ENCODE results near the gene REST. TPM values are rescaled to one million over a fixed set of nuclear protein-coding genes. Genes with fewer than 3 reads are reported as not detected.
"Not testable (repeated sequence)": the region's sequence is repeated elsewhere in the genome, so short reads cannot be mapped to it uniquely, and the experiment has no call there.

The REST gene
- 28.9 and 41.8 TPM in 2 replicates for total RNA-seq (2014; rRNA removed; shearing (Covaris generic))

- DNase-seq (ENCODE audit: low read depth in 1 of 2, low spot score in 2 of 2), result peak; percentile 76 to 77
- peak within 1 kb of the TSS; percentile 73 for H3K27ac ChIP-seq
- no peaks in the 10 kb centered on the region for H3K9me3 ChIP-seq (replicated peaks)
- peaks cover 26% of the 10 kb centered on the region for H3K36me3 ChIP-seq
- peak within 1 kb of the TSS; percentile 97 for H3K4me3 ChIP-seq
- no peaks in the 10 kb centered on the region for H3K27me3 ChIP-seq (replicated peaks)
- peaks cover 19% of the 10 kb centered on the region for H3K4me1 ChIP-seq (replicated peaks)
Measured at GRCh38 chr4:56907489-56908205, at the start of gene REST. REST (plus strand) TSS chr4:56907900; CDS start chr4:56910639, 2,739 bp downstream.

- Histone ChIP-seq H3K4me1 (replicated peaks) (no peaks in the 10 kb centered on the region), H3K9me3 (replicated peaks) (no peaks in the 10 kb centered on the region), H3K27ac (no peak overlapping the region), H3K27me3 (replicated peaks) (peaks cover 7% of the 10 kb centered on the region; the same call in 1 of the 2 replicates), H3K4me3 (no peak overlapping the region), H3K36me3 (no peaks in the 10 kb centered on the region)
- no peak for DNase-seq (ENCODE audit: low read depth in 1 of 2, low spot score in 2 of 2)
Measured at GRCh38 chr4:56859841-56860240, 47.9 kb upstream of the REST start.

- DNase-seq (ENCODE audit: low read depth in 1 of 2, low spot score in 2 of 2), result no peak
- Histone ChIP-seq H3K9me3 (replicated peaks) (no peaks in the 10 kb centered on the region), H3K4me1 (replicated peaks) (no peaks in the 10 kb centered on the region), H3K27me3 (replicated peaks) (peaks cover 7% of the 10 kb centered on the region; the same call in 1 of the 2 replicates), H3K4me3 (no peak overlapping the region), H3K27ac (no peak overlapping the region), H3K36me3 (no peaks in the 10 kb centered on the region)
Measured at GRCh38 chr4:56860781-56861180, 46.9 kb upstream of the REST start.

GRCh38 chr4:56861360-56861759 lies 46.3 kb upstream of the REST start:
- Histone ChIP-seq H3K9me3 (replicated peaks) (no peaks in the 10 kb centered on the region), H3K27me3 (replicated peaks) (peaks cover 7% of the 10 kb centered on the region; the same call in 1 of the 2 replicates), H3K4me3 (no peak overlapping the region), H3K36me3 (no peaks in the 10 kb centered on the region), H3K27ac (no peak overlapping the region), H3K4me1 (replicated peaks) (no peaks in the 10 kb centered on the region)
- DNase-seq (ENCODE audit: low read depth in 1 of 2, low spot score in 2 of 2), result no peak

- Histone ChIP-seq H3K9me3 (replicated peaks) (no peaks in the 10 kb centered on the region), H3K4me3 (no peak overlapping the region)
- DNase-seq (ENCODE audit: low read depth in 1 of 2, low spot score in 2 of 2), result no peak
Measured at GRCh38 chr4:56863441-56864139, 44.1 kb upstream of the REST start.

GRCh38 chr4:56870946-56871345 lies 36.8 kb upstream of the REST start:
- H3K9me3 ChIP-seq (replicated peaks), result no peaks in the 10 kb centered on the region
- peak in 1 of 2 experiments; percentile 34 for DNase-seq (ENCODE audit: low read depth in 1 of 2, low spot score in 2 of 2)
- H3K27ac ChIP-seq, result no peak overlapping the region
- no peaks in the 10 kb centered on the region for H3K27me3 ChIP-seq (replicated peaks)
- H3K36me3 ChIP-seq, result no peaks in the 10 kb centered on the region
- 0 out of 2 replicates have a peak, but pooled peaks cover 3% of the 10 kb centered on the region for H3K4me1 ChIP-seq (replicated peaks)
- H3K4me3 ChIP-seq, result no peak overlapping the region

More at GRCh38 chr4:56863441-56864139, 44.1 kb upstream of the REST start:
- H3K27ac ChIP-seq, result no peak overlapping the region
- H3K4me1 ChIP-seq (replicated peaks), result no peaks in the 10 kb centered on the region
- no peaks in the 10 kb centered on the region for H3K27me3 ChIP-seq (replicated peaks)
- no peaks in the 10 kb centered on the region for H3K36me3 ChIP-seq

GRCh38 chr4:56871371-56871866 lies 36.3 kb upstream of the REST start:
- peak in 1 of 2 experiments; percentile 29 for DNase-seq (ENCODE audit: low read depth in 1 of 2, low spot score in 2 of 2)
- Histone ChIP-seq H3K36me3 (no peaks in the 10 kb centered on the region), H3K4me1 (replicated peaks) (0 out of 2 replicates have a peak, but pooled peaks cover 3% of the 10 kb centered on the region), H3K27me3 (replicated peaks) (no peaks in the 10 kb centered on the region), H3K9me3 (replicated peaks) (no peaks in the 10 kb centered on the region), H3K27ac (no peak overlapping the region), H3K4me3 (no peak overlapping the region)

- Histone ChIP-seq H3K27ac (no peak overlapping the region), H3K9me3 (replicated peaks) (no peaks in the 10 kb centered on the region), H3K4me1 (replicated peaks) (0 out of 2 replicates have a peak, but pooled peaks cover 3% of the 10 kb centered on the region), H3K27me3 (replicated peaks) (no peaks in the 10 kb centered on the region), H3K36me3 (no peaks in the 10 kb centered on the region), H3K4me3 (no peak overlapping the region)
- no peak for DNase-seq (ENCODE audit: low read depth in 1 of 2, low spot score in 2 of 2)
Measured at GRCh38 chr4:56874166-56874565, 33.5 kb upstream of the REST start.

- Histone ChIP-seq H3K27me3 (replicated peaks) (no peaks in the 10 kb centered on the region), H3K9me3 (replicated peaks) (no peaks in the 10 kb centered on the region), H3K27ac (no peak overlapping the region), H3K4me3 (no peak overlapping the region), H3K4me1 (replicated peaks) (0 out of 2 replicates have a peak, but pooled peaks cover 3% of the 10 kb centered on the region), H3K36me3 (no peaks in the 10 kb centered on the region)
- no peak for DNase-seq (ENCODE audit: low read depth in 1 of 2, low spot score in 2 of 2)
Measured at GRCh38 chr4:56874923-56875322, 32.8 kb upstream of the REST start.

- Histone ChIP-seq H3K4me3 (no peak overlapping the region), H3K9me3 (replicated peaks) (no peaks in the 10 kb centered on the region), H3K27me3 (replicated peaks) (no peaks in the 10 kb centered on the region), H3K4me1 (replicated peaks) (no peaks in the 10 kb centered on the region), H3K27ac (no peak overlapping the region), H3K36me3 (no peaks in the 10 kb centered on the region)
- no peak for DNase-seq (ENCODE audit: low read depth in 1 of 2, low spot score in 2 of 2)
Measured at GRCh38 chr4:56876264-56876663, 31.4 kb upstream of the REST start.

- no peaks in the 10 kb centered on the region for H3K36me3 ChIP-seq
- no peak overlapping the region for H3K27ac ChIP-seq
- no peak overlapping the region for H3K4me3 ChIP-seq
- H3K9me3 ChIP-seq (replicated peaks), result no peaks in the 10 kb centered on the region
- H3K27me3 ChIP-seq (replicated peaks), result no peaks in the 10 kb centered on the region
- H3K4me1 ChIP-seq (replicated peaks), result no peaks in the 10 kb centered on the region
- DNase-seq (ENCODE audit: low read depth in 1 of 2, low spot score in 2 of 2), result no peak
Measured at GRCh38 chr4:56879996-56880395, 27.7 kb upstream of the REST start.

GRCh38 chr4:56880572-56880971 lies 27.1 kb upstream of the REST start:
- Histone ChIP-seq H3K4me1 (replicated peaks) (no peaks in the 10 kb centered on the region), H3K4me3 (no peak overlapping the region), H3K36me3 (no peaks in the 10 kb centered on the region), H3K27me3 (replicated peaks) (no peaks in the 10 kb centered on the region), H3K27ac (no peak overlapping the region), H3K9me3 (replicated peaks) (no peaks in the 10 kb centered on the region)
- no peak for DNase-seq (ENCODE audit: low read depth in 1 of 2, low spot score in 2 of 2)

GRCh38 chr4:56884511-56884910 lies 23.2 kb upstream of the REST start:
- H3K27ac ChIP-seq; DNase-seq (ENCODE audit: low read depth in 1 of 2, low spot score in 2 of 2); H3K4me3 ChIP-seq; H3K9me3 ChIP-seq (replicated peaks); H3K36me3 ChIP-seq; H3K27me3 ChIP-seq (replicated peaks); H3K4me1 ChIP-seq (replicated peaks): not testable (repeated sequence)

GRCh38 chr4:56892691-56893090 lies 15.0 kb upstream of the REST start:
- Histone ChIP-seq H3K27me3 (replicated peaks) (no peaks in the 10 kb centered on the region), H3K27ac (no peak overlapping the region), H3K9me3 (replicated peaks) (no peaks in the 10 kb centered on the region), H3K4me3 (no peak overlapping the region), H3K4me1 (replicated peaks) (no peaks in the 10 kb centered on the region), H3K36me3 (no peaks in the 10 kb centered on the region)
- DNase-seq (ENCODE audit: low read depth in 1 of 2, low spot score in 2 of 2), result no peak
